Stimulated activated CD8-positive, alpha-beta memory T cell treated with anti-CD3 and anti-CD28 coated beads, Interleukin-2, amount 100 ng/mL, for 48 hours (primary cell): ENCODE data around the gene MAP1LC3B2.

Experiments
- DNase-seq, 2 donors: peaks; one replicate each; pipeline ENCODE4 v3.0.0-alpha.2; 2020; ENCODE audit warnings: low read depth in 2 of 2

The MAP1LC3B2 gene

GRCh38 chr12:116559162-116559935, at the start of gene MAP1LC3B2:
Gene MAP1LC3B2, plus strand, starts transcription at chr12:116559381. Its CDS starts 16,562 bp downstream, at chr12:116575943.
- peak; percentile 53 to 65 for DNase-seq

GRCh38 chr12:116513944-116514343, 45.2 kb upstream of the MAP1LC3B2 start:
- DNase-seq = no peak

- DNase-seq = no peak
Measured at GRCh38 chr12:116515684-116516083, 43.5 kb upstream of the MAP1LC3B2 start.

GRCh38 chr12:116516657-116517056, 42.5 kb upstream of the MAP1LC3B2 start:
- DNase-seq = no peak

GRCh38 chr12:116517431-116518045, 41.6 kb upstream of the MAP1LC3B2 start:
- no peak for DNase-seq

GRCh38 chr12:116520225-116520760, 38.9 kb upstream of the MAP1LC3B2 start:
- no peak for DNase-seq

- DNase-seq = no peak
Measured at GRCh38 chr12:116520801-116521471, 38.2 kb upstream of the MAP1LC3B2 start.

GRCh38 chr12:116524311-116524710, 34.9 kb upstream of the MAP1LC3B2 start:
- no peak for DNase-seq

- DNase-seq = no peak
Measured at GRCh38 chr12:116524964-116525379, 34.2 kb upstream of the MAP1LC3B2 start.

- DNase-seq = no peak
Measured at GRCh38 chr12:116525418-116526001, 33.7 kb upstream of the MAP1LC3B2 start.

- DNase-seq = no peak
Measured at GRCh38 chr12:116528065-116528464, 31.1 kb upstream of the MAP1LC3B2 start.

GRCh38 chr12:116528498-116528897, 30.7 kb upstream of the MAP1LC3B2 start:
- no peak for DNase-seq

GRCh38 chr12:116529048-116529447, 30.1 kb upstream of the MAP1LC3B2 start:
- no peak for DNase-seq

GRCh38 chr12:116529686-116530085, 29.5 kb upstream of the MAP1LC3B2 start:
- DNase-seq = no peak

GRCh38 chr12:116532428-116532827, 26.8 kb upstream of the MAP1LC3B2 start:
- DNase-seq = no peak

- DNase-seq = no peak
Measured at GRCh38 chr12:116532986-116533342, 26.2 kb upstream of the MAP1LC3B2 start.

GRCh38 chr12:116533343-116534251, 25.6 kb upstream of the MAP1LC3B2 start:
- peak; percentile 73 to 78 for DNase-seq

- no peak for DNase-seq
Measured at GRCh38 chr12:116534311-116535121, 24.7 kb upstream of the MAP1LC3B2 start.

- DNase-seq = no peak
Measured at GRCh38 chr12:116535241-116535640, 23.9 kb upstream of the MAP1LC3B2 start.
